Ovary (tissue), 9 donors: ENCODE data around the gene SAMD4A. TPM values are rescaled to one million over a fixed set of nuclear protein-coding genes. Genes with fewer than 3 reads are reported as not detected.

Source experiments
- DNase-seq, 5 donors: peaks; one replicate each; pipeline ENCODE4 v3.0.0-alpha.2; 2019 to 2020
- H3K27ac ChIP-seq, 2 donors: fragments of 200-600 bp; one replicate each; pipeline versions ENCODE4 v1.5.1 to v1.8.0; 2019 to 2022
- H3K27me3 ChIP-seq: fragments of 200-600 bp; one replicate; pipeline ENCODE4 v1.8.0; 2022
- H3K36me3 ChIP-seq: fragments of 200-600 bp; sonication (generic); one replicate; pipeline ENCODE4 v1.5.1; 2019
- H3K4me1 ChIP-seq: one replicate; pipeline ENCODE4 v1.8.1; 2013; ENCODE audit warnings: mild to moderate bottlenecking, moderate library complexity; ENCODE audit not compliant: insufficient read depth
- H3K4me3 ChIP-seq: fragments of 200-600 bp; sonication (generic); one replicate; pipeline ENCODE4 v1.5.1; 2017
- H3K9me3 ChIP-seq, 2 donors: fragments of 200-600 bp in 1 of 2; sonication (generic) in 1 of 2; one replicate each; pipeline versions ENCODE4 v1.5.1 to v1.8.1; 2013 to 2019; ENCODE audit warnings: mild to moderate bottlenecking in 1 of 2, moderate library complexity in 1 of 2
- EP300 ChIP-seq: sonication (generic); formaldehyde crosslinking; IDR thresholded peaks from one replicate; pipeline ENCODE4 v1.6.1; 2017; ENCODE audit warnings: antibody characterized with exemption
- POLR2A ChIP-seq: fragments of 450-650 bp; IDR thresholded peaks from one replicate; pipeline ENCODE4 v1.6.1; 2017; ENCODE audit warnings: antibody characterized with exemption, mild to moderate bottlenecking, moderate library complexity
- WGBS, 3 donors: extraction: QIAGEN DNeasy Blood & Tissue Kit in 1 of 3; methylation state at CpG; one replicate each; pipeline versions ENCODE4 v1.1.5 to v1.1.7; 2013 to 2017; 5-methylcytosine and 5-hydroxymethylcytosine counted together
- intact Hi-C, 4 donors: fragments of 100-400 bp; cut with DNase I; formaldehyde crosslinking; loops; one replicate each; pipeline versions ENCODE4 v1.11.0 to v1.15.1; 2022 to 2023
- polyA plus RNA-seq, 2 donors: library from polyadenylated mRNA; stranded (reverse); fragments of 200-250 nt in 1 of 2; fragments of 350-450 nt in 1 of 2; fragmentation: Illumina TruSeq in 1 of 2; extraction: RNeasy Lipid Tissue Mini Kit (QIAGEN cat#74804) in 1 of 2; gene quantifications; one replicate each; pipeline ENCODE4 v1.2.3, GENCODE V29; 2013 to 2014
- total RNA-seq, 7 donors: library from RNA; depleted of rRNA in 2 of 7; stranded (reverse); fragments of >200 nt in 2 of 7; fragmentation: NEBNext Ultra II Directional in 3 of 7; extraction: Animal tissue kit (Norgen Biotek cat#: 25700) in 3 of 7; gene quantifications; one replicate each; pipeline versions ENCODE4 v1.1.0 to v1.2.4, GENCODE V29; 2016 to 2023
- TF ChIP-seq, protein P1 (sequence below), 3 donors: fragments of 450-650 bp in 2 of 3; fragments of 200-600 bp in 1 of 3; IDR thresholded peaks; one replicate each; pipeline versions ENCODE4 v1.5.1 to v1.8.0; 2016 to 2022; ENCODE audit warnings: antibody characterized with exemption in 3 of 3, mild to moderate bottlenecking in 1 of 3
- donor health status: DM: no; HTN: no; CAD: no; lungs with moderate emphysema.
- donor health status: DM: no; HTN: no; CAD: no.
- donor health status: Bipolar disorder and iron deficiency.
- donor health status: DM: yes; HTN: yes; CAD: no.
- donor health status: DM: no; HTN: no; CAD: no.
- donor health status: DM: yes; HTN: yes; CAD: no.

SAMD4A gene
- total and polyA plus RNA-seq, 9 donors, result 2.3 to 22.4 (median 7.3) TPM

DNA sequence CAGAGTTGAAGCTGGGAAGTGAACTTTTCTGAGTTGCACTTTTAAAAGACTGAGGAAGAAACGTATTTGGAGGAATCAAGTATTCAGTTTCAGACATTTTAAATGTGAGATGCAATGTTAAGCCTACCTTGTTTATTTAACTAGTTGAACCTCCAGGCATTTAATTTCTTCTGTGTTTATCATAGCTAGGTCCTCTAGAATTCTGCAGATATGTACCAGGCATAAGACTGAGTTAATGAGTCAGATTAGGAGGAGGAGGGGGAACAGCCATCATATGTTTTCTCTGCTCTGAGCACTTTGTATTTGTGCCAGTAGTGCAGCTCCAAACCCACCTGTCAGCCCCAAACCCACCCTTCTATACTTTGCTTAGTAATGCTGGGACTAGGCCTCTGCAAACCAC lies 16.4 kb upstream of the SAMD4A start:
- intact Hi-C loops, result no loop called here
- TF ChIP-seq, protein P1, sequence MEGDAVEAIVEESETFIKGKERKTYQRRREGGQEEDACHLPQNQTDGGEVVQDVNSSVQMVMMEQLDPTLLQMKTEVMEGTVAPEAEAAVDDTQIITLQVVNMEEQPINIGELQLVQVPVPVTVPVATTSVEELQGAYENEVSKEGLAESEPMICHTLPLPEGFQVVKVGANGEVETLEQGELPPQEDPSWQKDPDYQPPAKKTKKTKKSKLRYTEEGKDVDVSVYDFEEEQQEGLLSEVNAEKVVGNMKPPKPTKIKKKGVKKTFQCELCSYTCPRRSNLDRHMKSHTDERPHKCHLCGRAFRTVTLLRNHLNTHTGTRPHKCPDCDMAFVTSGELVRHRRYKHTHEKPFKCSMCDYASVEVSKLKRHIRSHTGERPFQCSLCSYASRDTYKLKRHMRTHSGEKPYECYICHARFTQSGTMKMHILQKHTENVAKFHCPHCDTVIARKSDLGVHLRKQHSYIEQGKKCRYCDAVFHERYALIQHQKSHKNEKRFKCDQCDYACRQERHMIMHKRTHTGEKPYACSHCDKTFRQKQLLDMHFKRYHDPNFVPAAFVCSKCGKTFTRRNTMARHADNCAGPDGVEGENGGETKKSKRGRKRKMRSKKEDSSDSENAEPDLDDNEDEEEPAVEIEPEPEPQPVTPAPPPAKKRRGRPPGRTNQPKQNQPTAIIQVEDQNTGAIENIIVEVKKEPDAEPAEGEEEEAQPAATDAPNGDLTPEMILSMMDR (IDR thresholded peaks at IDR 0.05), result no peak
- TF ChIP-seq EP300 (no peak), POLR2A (no peak)
- 66 to 70% (median 69%) methylated on average over 1 of the region's 1 CpG for WGBS, 3 donors

DNA sequence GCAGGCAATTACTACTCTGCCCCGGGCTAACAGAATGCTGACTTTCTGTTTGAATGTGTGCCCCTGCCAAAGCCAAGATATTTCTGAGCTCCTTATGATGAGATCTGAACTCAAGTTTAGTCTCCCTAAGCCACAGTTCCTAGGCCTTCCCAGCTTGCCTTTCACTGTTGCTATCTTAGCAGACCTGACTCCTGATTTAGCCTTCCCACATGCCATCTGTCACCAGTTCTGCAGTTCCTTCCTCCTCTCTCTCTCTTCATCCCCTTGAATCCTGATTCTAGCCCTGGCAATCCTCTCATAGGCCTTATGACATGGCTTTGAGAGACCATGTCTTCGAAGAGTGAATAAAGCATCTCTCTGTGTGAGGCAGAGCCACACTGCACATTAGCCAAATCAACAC lies 12.5 kb upstream of the SAMD4A start:
- H3K27ac ChIP-seq, result no peak overlapping the region
- intact Hi-C loops, result no loop called here
- H3K27me3 ChIP-seq, result no peaks in the 10 kb centered on the region
- H3K36me3 ChIP-seq, result no peaks in the 10 kb centered on the region
- 85 to 94% (median 89%) methylated on average over 2 of the region's 2 CpGs for WGBS, 3 donors
- TF ChIP-seq, protein P1 (IDR thresholded peaks at IDR 0.05), result no peak
- TF ChIP-seq EP300, result no peak
- TF ChIP-seq POLR2A, result no peak
- DNase-seq, result no peak
- H3K4me3 ChIP-seq, result no peak overlapping the region
- no peaks in the 10 kb centered on the region for H3K9me3 ChIP-seq
- H3K4me1 ChIP-seq, result no peaks in the 10 kb centered on the region

More for the DNA sequence above, 16.4 kb upstream of the SAMD4A start:
- Histone ChIP-seq H3K27me3 (no peaks in the 10 kb centered on the region), H3K36me3 (no peaks in the 10 kb centered on the region), H3K4me1 (no peaks in the 10 kb centered on the region), H3K4me3 (no peak overlapping the region), H3K9me3 (no peaks in the 10 kb centered on the region), H3K27ac (no peak overlapping the region)
- no peak for DNase-seq

DNA sequence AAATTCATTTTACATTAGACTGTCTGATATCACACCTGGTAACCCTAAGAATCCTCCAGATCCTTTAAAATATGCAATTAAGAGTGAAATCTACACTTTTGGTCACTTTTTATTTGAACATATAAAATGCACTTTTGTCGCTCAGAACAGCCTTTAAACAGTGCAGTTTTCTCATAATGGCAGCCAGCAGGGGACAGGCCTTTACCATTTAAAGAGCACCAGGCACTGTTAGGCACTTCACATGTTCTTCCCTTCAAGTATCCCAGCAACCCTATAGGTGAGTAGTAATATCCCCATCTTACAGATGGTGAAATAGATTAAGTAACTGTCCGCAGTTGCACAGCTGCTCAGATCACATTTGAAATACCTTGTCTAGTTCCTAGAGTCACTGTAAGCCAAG lies 11.3 kb upstream of the SAMD4A start:
- intact Hi-C loops, result no loop called here
- Histone ChIP-seq H3K4me1 (no peaks in the 10 kb centered on the region), H3K4me3 (no peak overlapping the region), H3K36me3 (no peaks in the 10 kb centered on the region), H3K27ac (no peak overlapping the region), H3K9me3 (no peaks in the 10 kb centered on the region), H3K27me3 (no peaks in the 10 kb centered on the region)
- TF ChIP-seq POLR2A (no peak), EP300 (no peak)
- TF ChIP-seq, protein P1 (IDR thresholded peaks at IDR 0.05), result no peak
- no peak for DNase-seq
- 91 to 94% (median 92%) methylated on average over 2 of the region's 2 CpGs for WGBS, 3 donors

DNA sequence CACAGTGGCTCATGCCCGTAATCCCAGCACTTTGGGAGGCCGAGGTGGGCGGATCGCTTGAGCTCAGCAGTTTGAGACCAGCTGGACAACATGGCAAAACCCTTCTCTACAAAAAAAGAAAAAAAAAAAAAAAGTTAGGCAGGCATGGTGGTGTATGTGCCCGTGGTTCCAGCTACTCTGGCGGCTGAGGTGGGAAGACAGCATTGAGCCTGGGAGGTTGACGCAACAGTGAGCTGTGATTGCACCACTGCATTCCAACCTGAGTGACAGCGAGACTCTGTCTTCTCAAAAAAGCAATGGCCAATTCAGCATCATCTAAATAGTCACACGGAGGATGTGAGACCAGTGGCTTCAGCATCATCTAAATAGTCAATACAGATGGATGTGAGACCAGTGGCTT lies 10.4 kb upstream of the SAMD4A start:
- Histone ChIP-seq H3K36me3 (no peaks in the 10 kb centered on the region), H3K27me3 (no peaks in the 10 kb centered on the region), H3K4me3 (no peak overlapping the region), H3K27ac (no peak overlapping the region), H3K4me1 (no peaks in the 10 kb centered on the region), H3K9me3 (no peaks in the 10 kb centered on the region)
- no peak for TF ChIP-seq EP300
- TF ChIP-seq, protein P1 (IDR thresholded peaks at IDR 0.05), result no peak
- 89 to 91% (median 90%) methylated on average over 9 of the region's 9 CpGs for WGBS, 3 donors
- DNase-seq, result no peak
- intact Hi-C loops, result no loop called here

DNA sequence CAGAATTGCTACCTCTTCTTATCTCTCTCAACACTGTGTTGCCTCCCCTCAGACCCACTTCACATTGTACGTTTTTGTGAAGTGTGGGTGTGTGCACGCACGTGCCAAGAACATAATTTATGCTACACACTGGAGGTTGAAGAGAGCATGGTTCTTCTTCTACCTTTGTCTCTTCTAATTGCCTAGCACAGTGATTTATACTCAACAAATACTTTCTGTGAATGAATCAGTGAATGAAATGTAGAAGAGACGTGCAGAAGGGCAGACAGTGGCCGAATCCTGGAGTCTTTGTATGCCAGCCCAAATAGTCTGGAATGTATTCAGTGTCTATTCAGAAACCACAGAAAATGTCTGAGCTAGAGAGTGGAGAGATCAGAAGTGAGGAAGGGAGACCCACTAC lies 4.6 kb upstream of the SAMD4A start:
- H3K4me3 ChIP-seq, result no peak overlapping the region
- TF ChIP-seq EP300, result no peak
- intact Hi-C loops, result no loop called here
- WGBS, 3 donors, result 17 to 24% (median 20%) methylated on average over 5 of the region's 5 CpGs
- no peak overlapping the region for H3K27ac ChIP-seq
- no peaks in the 10 kb centered on the region for H3K27me3 ChIP-seq
- no peak for DNase-seq
- no peaks in the 10 kb centered on the region for H3K4me1 ChIP-seq
- no peaks in the 10 kb centered on the region for H3K9me3 ChIP-seq
- no peaks in the 10 kb centered on the region for H3K36me3 ChIP-seq
